GM19328 (cell line): ENCODE results near the gene SPEN.
"Not testable (repeated sequence)": the region's sequence is repeated elsewhere in the genome, so short reads cannot be mapped to it uniquely, and the experiment has no call there.

ENCODE experiments used
- ATAC-seq: cut with Tn5 transposase; IDR thresholded peaks from one replicate; pipeline ENCODE4 v1.9.1; 2021; ENCODE audit warnings: mild to moderate bottlenecking, moderate library complexity; ENCODE audit not compliant: unreplicated experiment

SPEN gene

DNA sequence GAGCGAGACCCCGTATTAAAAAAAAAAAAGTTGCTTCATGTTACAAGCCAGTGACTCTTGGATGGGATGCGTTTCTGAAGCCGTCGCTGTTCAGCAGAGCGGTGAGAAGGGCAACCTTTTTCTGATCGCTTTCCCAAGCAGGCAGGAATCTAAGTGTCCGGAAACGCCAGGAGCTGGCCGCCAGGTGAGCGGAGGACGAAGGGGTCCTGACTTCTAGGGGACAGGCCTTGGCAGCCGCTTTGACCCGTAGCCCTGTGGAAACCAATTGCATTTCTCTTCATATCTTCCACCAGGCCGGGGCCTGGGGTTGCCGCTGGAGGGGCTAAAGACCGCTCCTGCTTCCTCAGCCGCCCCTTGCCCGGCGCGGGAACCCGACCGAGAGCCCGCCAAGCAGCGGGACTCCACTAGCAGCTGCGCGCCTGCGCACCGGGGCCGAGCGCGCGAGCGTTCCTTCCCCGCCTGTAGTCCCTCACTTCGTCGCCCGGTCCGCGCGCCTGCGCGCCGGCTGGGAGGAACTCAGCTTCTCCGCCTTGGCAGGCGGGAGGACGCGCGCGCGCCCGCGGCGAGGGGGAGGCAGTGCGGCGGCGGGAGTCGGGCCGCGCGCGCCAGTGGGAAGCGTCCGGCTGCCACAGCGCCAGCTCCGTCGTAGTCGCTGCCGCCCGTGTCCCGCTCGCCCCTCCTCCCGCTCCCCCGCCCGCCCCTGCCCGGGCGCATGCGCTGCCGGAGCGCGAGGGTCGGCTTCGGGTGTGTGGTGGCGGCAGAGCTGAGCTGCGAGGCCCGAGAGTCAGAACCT lies at the start of gene SPEN:
Gene SPEN (plus strand): TSS at position 608 of the 793 bp plus-strand sequence. CDS start 361 bp downstream, outside the sequence.
- ATAC-seq = peak; percentile 55

GRCh38 chr1:15799004-15799867 lies 48.3 kb upstream of the SPEN start:
- ATAC-seq = no peak

DNA sequence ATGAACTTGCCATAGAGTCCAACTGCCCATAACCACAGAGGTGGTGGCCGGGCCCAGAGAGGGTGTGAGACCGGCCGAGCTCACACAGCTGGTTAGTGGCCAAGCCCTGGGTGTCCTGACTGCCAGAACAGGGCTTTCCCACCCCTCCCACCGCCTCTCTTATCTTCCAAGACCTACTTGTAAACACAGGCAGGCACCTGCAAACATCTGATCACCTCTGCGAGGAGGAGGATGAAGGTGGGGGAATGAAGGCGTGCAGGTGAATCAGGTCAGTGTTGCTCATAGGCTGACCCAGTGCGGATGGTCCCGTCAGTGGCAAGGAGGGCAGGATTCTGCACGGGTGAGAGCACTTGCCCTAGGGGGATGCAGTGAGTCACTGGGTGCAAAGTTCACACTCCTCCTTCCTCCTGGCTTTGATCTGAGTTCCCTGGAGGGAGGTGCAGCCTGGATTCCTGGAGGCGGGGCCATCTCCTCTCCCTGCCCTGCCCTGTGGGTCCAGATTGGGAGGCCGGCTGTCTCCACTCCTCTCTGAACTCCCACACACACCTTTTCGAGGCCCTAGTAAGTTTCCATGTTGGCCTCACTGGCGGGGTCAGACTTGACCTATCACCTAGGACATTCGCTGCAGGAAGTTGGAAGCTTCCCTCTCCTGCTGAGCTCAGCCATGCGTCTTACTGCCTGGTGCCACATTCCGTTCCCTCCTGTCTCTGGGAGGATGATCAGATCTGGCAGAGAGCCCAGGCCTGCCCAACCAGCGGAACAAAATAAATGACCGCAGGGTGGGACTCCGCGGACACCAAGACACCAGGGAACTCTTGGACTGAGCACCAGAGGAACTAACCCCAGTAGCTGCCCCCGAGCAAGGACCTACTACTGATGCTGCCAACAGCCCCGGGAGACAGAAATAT lies 47.3 kb upstream of the SPEN start:
- ATAC-seq = no peak

- ATAC-seq = no peak
Measured at GRCh38 chr1:15802234-15802965, 45.1 kb upstream of the SPEN start.

DNA sequence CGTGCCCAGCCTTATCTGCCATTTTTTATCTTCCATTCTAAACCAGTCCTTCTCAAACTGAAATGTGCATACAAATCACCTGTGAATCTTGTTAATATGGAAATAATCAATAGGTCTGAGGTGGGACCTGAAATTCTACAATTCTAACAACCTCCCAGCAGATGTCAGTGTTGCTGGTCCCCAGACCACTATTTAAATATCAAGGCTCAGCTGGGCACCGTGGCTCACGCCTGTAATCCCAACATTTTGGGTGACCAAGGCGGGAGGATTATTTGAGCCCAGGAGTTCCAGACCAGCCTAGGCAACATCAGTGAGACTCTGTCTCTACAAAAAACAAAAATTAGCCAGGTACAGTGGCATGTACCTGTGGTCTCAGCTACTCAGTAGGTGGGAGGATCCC lies 44.1 kb upstream of the SPEN start:
- ATAC-seq = no peak

DNA sequence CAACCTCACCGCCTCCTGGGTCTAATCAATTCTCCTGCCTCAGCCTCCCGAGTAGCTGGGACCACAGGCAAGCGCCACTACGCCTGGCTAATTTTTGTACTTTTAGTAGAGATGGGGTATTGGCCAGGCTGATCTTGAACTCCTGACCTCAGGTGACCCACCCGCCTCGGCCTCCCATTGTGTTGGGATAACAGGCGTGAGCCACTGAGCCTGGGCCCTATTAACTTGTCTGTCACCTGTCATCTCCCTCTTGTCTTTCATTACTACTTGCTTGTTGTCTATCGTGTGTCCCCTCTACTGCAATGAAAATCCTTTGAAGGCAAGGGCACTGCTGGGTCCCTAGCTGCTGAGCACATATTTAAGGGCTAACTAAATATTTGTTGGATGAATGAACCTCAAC lies 43.4 kb upstream of the SPEN start:
- no peak for ATAC-seq

- ATAC-seq = no peak
Measured at GRCh38 chr1:15807121-15807520, 40.4 kb upstream of the SPEN start.

DNA sequence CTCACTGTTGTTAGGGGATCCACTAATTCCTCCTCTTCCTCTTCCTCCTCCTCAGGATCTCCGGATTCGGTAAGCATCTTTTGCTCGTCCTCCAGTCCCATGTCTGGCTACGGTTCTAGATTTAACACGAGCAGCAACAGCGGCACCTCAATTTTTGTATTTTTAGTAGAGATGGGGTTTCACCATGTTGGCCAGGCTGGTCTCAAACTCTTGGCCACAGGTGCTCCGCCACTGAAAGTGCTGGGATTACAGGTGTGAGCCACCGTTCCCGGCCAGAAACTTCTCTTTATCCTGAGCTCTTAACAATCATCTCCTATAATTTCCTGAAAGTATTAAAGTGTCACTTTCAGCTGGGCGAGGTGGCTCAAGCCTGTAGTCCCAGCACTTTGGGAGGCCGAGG lies 40.0 kb upstream of the SPEN start, which contains the start of gene UQCRHL:
Gene UQCRHL (minus strand): TSS at position 101 of the 400 bp plus-strand sequence. CDS start 0 bp downstream, at position 101.
- ATAC-seq = not testable (repeated sequence)

GRCh38 chr1:15808955-15809354 lies 38.6 kb upstream of the SPEN start:
- ATAC-seq = no peak

GRCh38 chr1:15810073-15810472 lies 37.4 kb upstream of the SPEN start:
- ATAC-seq = no peak

GRCh38 chr1:15816674-15817073 lies 30.8 kb upstream of the SPEN start:
- ATAC-seq = no peak

GRCh38 chr1:15820478-15820877 lies 27.0 kb upstream of the SPEN start:
- no peak for ATAC-seq

- ATAC-seq = no peak
Measured at GRCh38 chr1:15825800-15826199, 21.7 kb upstream of the SPEN start.

DNA sequence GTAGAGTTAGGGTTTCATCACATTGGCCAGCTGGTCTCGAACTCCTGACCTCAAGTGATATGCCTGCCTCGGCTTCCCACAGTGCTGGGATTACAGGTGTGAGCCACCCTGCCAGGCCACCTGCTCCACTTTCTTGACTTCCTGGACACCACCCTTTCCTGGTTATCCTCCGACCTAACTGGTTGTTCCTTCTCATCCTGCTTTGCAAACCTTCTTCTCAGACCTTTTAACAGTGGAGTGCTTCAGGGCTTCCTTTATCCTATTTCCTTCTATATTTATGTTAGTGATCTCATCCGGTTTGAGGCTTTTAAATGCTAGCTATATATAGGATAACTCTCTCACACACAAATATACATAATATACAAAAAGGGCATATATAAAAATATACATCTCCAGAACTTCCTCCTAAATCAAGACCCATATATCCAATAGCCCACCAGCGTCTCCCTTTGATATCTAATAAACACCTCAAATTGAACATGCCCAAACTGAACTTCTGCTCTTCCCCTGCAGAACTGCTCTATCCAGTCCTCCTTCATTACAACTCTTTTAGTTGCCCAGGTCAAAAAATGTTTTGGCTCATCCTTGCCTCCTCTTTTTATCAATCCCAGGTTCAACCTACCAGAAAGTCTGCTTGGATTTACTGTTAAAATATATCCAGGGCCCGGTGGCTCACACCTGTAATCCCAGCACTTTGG lies 20.5 kb upstream of the SPEN start:
- ATAC-seq = no peak

DNA sequence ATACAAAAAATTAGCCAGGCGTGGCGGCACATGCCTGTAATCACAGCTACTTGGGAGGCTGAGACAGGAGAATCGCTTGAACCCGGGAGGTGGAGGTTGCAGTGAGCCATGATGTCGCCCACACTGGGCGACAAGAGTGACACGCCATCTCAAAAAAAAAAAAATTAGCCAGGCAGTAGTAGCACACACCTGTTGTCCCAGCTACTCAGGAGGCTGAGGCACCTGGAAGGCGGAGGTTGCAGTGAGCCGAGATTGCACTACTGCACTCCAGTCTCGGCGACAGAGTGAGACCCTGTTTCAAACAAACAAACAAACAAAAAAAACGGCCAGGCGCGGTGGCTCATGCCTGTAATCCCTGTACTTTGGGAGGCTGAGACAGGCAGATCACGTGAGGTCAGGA lies 19.9 kb upstream of the SPEN start:
- not testable (repeated sequence) for ATAC-seq

DNA sequence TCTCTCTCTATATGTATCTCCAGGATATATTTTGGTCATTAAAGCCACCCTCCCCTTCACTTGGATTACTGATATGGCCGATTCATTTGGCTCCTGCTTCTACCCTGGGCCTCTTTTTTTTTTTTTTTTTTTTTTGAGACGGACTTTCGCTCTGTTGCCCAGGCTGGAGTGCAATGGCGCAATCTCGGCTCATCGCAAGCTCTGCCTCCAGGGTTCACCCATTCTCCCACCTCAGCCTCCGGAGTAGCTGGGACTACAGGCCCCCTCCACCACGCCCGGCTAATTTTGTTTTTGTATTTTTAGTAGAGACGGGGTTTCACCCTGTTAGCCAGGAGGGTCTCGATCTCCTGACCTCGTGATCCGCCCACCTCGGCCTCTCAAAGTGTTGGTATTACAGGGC lies 18.6 kb upstream of the SPEN start:
- ATAC-seq = not testable (repeated sequence)

DNA sequence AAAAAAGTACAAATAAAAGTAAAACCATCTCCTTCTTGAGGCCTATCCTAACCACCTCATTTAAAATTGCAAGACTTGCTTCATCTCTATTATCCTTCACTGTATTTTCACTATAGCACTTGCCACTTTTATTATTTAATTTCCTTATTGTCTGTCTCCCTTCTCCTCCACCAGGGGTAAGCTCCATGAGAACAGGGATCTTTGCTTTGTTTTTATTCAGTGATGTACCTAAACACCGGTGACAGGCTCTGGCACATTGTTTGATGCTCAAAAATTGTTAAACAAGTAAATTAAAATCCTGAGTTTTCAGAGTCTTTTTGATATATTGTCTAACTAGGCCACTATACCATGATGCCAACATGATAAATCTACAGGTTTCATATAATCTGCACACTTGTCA lies 17.2 kb upstream of the SPEN start:
- ATAC-seq = no peak

DNA sequence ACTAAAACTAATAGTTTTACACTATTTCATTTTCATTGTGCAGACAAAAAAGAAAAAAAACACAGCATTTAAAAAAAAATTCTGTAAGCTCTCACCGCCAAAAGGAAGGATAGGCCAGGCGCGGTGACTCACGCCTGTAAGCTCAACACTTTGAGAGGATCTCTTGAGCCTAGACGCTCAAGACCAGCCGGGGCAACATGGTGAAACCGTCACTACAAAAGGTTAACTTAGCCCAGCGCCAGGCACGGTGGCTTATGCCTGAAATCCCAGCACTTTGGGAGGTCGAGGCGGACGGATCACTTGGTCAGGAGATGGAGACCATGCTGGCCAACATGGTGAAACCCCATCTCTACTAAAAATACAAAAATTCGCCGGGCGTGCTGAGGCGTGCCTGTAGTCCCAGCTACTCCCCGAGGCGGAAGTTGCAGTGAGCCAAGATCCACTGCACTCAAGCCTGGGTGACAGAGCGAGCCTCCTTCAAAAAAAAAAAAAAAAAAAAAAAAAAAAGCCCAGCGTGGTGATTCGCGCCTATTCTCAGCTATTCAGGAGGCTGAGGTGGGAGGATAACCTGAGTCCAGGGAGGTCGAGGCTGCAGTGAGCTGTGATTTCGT lies 14.3 kb upstream of the SPEN start:
- no peak for ATAC-seq

GRCh38 chr1:15833842-15834405 lies 13.6 kb upstream of the SPEN start:
- ATAC-seq = no peak
